Cardiac septum (tissue), 1 donor: Measurements from ENCODE around the gene ASB2. TPM values are rescaled to one million over a fixed set of nuclear protein-coding genes. Genes with fewer than 3 reads are reported as not detected.

Source experiments
- DNase-seq: peaks from one replicate; pipeline ENCODE4 v3.0.0-alpha.2; 2020; ENCODE audit warnings: low spot score
- intact Hi-C: fragments of 100-400 bp; cut with DNase I; formaldehyde crosslinking; loops from one replicate; pipeline ENCODE4 v1.14.0; 2022
- total RNA-seq: library from RNA; stranded (reverse); fragmentation: NEBNext Ultra II Directional; extraction: Animal tissue kit (Norgen Biotek cat#: 25700); gene quantifications from one replicate; pipeline ENCODE4 v1.2.1, GENCODE V29; 2021
- donor health status: DM: no; HTN: no; CAD: no.

The ASB2 gene
- total RNA-seq, 1 donor from 2014 or later = 156 TPM

DNA sequence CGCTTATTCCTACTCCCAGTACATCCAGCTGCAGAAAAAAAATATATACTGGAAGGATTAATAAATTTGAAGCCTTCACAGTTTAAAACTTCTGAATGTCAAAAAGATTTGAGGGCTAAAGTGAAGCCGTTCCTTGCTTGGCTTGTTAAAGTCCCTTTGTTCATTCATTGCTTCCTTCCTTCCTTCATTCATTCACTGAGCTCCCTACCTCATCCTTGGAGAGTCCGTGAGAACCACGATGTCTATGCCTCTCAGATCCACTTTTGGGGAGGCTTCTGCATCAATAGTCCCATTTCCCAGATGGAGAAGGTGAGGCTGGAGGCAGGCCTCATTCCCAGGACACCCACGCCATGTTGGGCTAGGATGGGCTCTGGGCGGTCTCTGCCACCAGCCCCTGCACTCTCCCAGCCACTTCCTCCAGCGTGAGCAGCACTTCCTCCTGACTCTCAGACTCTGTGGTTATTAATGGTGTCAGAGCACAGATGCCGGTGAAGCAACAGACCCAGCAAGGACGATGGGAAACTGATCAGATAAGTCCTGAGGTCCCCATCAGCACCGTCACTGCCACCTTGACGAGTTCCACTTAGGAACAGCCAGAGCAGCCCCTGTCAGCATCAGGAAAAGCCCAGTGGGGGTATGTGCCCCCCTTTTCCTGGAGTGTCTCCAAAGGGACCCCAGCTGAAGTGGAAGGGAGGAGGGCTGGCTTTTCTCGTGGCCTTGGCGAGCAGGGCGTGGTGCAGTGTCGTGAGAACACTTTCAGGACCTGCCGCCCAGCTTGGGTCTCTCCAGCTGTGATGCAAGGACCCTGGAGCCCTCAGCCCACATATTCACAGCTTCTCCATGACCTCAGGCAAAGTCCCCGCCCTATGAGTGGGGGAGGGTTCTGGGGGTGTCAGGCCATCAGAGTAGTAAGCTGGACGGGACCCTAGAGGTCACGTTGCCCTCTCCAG is 21.2 kb downstream of the ASB2 start:
- no peak for DNase-seq
- intact Hi-C loops = loop anchor here (5.0 kb wide), 1 partner anchor 42 kb away; the partner anchor contains the start of gene CCDC197

DNA sequence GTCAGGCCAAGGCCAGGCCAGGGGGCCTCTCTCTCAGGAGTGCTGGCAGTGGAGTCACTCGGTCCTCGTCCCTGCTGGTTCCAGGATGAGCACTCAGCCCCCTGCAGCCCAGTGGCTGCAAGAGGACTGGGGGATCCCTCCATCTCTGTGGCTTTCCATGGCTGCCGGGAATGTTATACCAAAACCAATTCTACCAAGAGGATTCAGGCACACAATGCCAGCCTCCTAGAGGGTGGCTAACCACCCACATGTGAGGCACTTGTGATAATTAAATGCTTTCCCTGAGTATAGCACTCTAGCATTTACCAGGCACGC is 21.9 kb downstream of the ASB2 start:
- no peak for DNase-seq
- intact Hi-C loops = no loop called here

- intact Hi-C loops = no loop called here
- no peak for DNase-seq
Observed at GRCh38 chr14:93953739-93954515, 22.4 kb downstream of the ASB2 start.

DNA sequence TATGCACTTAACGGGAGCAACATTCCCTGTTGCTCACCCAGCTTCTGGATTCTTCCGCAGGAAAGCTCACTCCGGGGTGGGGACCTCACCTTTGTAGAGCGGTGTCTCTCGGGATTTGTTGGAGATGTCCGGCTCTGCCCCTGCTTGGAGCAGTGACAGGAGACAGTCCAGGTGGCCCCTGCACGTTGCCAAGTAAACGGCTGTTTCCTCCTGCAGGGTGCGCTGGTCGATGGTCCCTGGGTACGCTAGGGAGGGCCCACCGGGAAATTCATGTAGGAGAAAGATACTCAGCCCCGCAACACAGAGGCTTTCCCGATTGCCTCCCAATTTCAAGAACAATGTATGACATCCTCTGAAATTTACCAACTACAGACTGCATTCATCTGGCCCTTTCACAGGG is 23.1 kb downstream of the ASB2 start:
- no peak for DNase-seq
- intact Hi-C loops = no loop called here

DNA sequence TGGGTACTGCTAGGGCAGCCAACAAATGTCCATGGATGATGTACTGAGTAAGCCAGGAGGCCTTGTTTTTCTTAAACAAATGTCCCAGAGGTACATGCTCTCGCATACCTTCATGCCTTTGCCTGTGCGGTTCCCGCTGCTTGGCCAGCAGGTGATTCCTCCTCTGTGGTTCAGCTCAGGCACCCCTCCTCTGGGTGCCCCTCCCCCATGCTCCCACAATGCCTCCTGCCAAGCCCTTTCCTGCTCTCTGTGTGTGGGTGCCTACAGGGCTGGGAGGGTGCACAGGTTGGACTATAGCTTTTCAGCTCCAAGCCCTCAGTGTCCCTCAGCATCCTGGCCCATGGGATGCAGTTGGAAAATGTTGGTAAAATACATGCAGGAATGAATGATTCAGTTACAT is 23.5 kb downstream of the ASB2 start:
- DNase-seq = no peak
- intact Hi-C loops = no loop called here

GRCh38 chr14:93951635-93952540 is 24.5 kb downstream of the ASB2 start:
- intact Hi-C loops = no loop called here
- no peak for DNase-seq

DNA sequence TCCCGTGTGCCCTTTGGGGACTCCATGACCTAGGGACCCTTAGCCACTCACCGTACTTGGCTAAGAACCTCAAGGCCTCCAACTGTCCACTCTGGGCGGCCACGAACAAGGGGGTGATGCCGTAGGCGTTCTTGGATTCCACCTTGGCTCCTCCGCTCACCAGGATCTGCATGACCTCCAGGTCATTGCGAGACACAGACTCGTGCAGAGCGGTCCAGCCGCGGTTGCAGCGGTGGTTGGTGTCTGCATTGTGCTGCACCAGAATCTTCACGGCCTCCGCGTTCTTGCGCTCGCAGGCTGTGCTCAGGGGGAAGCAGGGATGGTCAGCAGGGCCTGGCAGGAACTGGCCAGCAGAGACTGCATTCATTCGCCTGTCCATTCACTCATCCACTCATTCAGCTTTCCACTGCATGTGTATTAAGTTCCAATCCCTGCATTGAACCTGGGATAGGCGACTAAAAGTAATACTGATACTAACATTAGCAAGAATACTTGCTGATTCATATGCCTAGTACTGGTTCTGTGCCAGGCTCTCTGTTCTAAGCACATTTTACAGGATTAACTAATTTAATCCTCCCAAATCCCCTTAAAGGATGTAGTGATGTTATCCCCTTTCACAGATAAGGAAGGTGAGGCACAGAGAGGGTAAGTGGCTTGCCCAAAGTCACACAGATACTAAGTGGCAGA is 25.3 kb downstream of the ASB2 start:
- intact Hi-C loops = no loop called here
- no peak for DNase-seq

DNA sequence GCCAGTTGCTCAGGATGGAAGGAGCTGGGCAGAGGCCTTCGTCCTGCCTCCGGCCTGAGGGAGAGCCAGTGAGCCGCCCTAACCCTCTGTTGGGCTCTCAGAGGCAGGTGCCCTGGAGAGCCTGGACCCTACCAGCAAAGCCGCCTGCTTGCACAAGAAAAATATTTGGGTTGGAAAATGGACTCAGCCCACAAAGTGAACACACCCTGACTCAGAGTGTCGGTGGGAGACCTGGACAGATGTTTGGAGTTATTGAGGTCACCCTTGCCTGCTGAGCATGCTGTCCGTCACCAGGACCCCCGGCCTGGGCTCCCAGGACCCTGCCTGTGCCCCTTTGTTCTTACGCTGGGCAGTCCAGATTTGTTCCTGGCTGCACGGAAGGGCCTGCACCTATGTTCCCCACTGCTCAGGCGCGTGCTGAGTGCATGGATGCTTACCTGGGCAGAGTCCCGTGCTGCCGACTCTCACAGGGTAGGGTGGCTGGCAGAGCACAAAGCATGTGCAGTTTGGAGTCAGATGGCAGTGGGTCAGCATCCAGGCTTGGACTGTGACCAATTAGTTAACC is 26.8 kb downstream of the ASB2 start:
- DNase-seq = no peak
- intact Hi-C loops = no loop called here

DNA sequence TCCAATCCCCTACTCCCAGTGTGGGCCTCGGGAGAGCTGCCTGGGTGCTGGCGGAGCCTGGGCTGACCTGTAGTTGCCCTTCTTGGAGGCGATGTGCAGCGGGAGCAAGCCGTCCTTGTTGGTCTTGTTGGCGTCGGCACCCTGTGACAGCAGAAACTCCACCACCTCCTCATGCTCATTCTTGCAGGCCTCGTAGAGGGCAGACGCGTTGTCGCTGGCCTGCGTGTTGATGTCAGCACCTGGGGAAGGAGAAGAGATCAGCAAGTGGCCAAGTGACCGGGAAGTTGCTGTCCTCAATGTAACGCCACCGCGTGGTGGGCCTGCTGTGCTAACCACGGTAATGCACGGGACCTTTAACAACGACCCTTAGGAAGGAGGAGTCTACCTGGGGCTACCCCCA is 29.1 kb downstream of the ASB2 start:
- no peak for DNase-seq
- intact Hi-C loops = no loop called here

DNA sequence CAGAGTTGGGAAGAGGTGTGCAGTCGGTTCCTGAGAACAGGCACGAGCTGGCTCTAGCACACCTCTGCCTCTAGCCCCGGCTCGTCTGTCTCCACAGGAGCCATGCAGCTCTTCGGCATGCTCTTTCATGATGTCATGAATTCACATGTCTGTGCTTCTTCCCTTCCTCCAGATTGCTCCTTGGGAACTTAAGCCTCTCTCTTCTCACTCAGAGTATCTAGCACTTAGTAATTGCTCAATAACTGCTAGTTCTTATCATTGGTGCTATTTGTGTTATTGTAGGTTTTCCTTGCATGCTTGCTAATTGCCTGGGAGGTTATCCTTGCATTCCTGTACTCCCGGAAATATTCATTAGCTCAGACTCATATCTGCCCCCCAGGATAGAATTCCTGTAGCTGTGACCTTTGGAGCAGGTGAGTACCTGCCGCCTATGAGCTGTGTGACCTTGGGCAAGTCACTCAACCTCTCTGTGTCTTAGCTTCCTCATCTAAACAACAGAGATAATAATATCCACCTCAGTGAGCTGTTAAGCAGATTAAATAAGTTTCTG is 29.8 kb downstream of the ASB2 start:
- intact Hi-C loops = no loop called here
- no peak for DNase-seq

- DNase-seq = no peak
Observed at GRCh38 chr14:93946104-93946503, 30.3 kb downstream of the ASB2 start.

GRCh38 chr14:93945070-93945399 is 31.3 kb downstream of the ASB2 start:
- intact Hi-C loops = no loop called here
- no peak for DNase-seq

More at GRCh38 chr14:93946104-93946503, 30.3 kb downstream of the ASB2 start:
- intact Hi-C loops = no loop called here

GRCh38 chr14:93944348-93945069 is 31.9 kb downstream of the ASB2 start:
- intact Hi-C loops = no loop called here
- no peak for DNase-seq

GRCh38 chr14:93943930-93944329 is 32.4 kb downstream of the ASB2 start:
- intact Hi-C loops = no loop called here
- DNase-seq = no peak

- intact Hi-C loops = no loop called here
- DNase-seq = no peak
Observed at GRCh38 chr14:93943052-93943451, 33.3 kb downstream of the ASB2 start.

- intact Hi-C loops = no loop called here
- no peak for DNase-seq
Observed at GRCh38 chr14:93941293-93941910, 35.0 kb downstream of the ASB2 start.

- no peak for DNase-seq
- intact Hi-C loops = no loop called here
Observed at GRCh38 chr14:93940437-93940836, 35.9 kb downstream of the ASB2 start.
